Stomach smooth muscle (tissue), 2 donors: ENCODE results near the gene MFAP3.

Source experiments
- H3K27ac ChIP-seq: one replicate; pipeline ENCODE4 v1.7.0; 2013; ENCODE audit warnings: mild to moderate bottlenecking, low read length, inconsistent platforms
- H3K27me3 ChIP-seq, 2 donors: one replicate each; pipeline ENCODE4 v1.7.0; 2013; ENCODE audit warnings: low read length in 2 of 2; ENCODE audit not compliant: insufficient read depth in 2 of 2, control insufficient read depth in 1 of 2
- H3K36me3 ChIP-seq, 2 donors: one replicate each; pipeline ENCODE4 v1.7.0; 2013; ENCODE audit warnings: low read length in 2 of 2; ENCODE audit not compliant: control insufficient read depth in 2 of 2, insufficient read depth in 2 of 2
- H3K4me1 ChIP-seq: one replicate; pipeline ENCODE4 v1.7.0; 2013; ENCODE audit warnings: low read length; ENCODE audit not compliant: control insufficient read depth, insufficient read depth
- H3K4me3 ChIP-seq, 2 donors: one replicate each; pipeline ENCODE4 v1.7.0; 2013; ENCODE audit warnings: low read length in 2 of 2
- H3K9ac ChIP-seq, 2 donors: one replicate each; pipeline ENCODE4 v1.7.0; 2013; ENCODE audit warnings: low read length in 2 of 2, mild to moderate bottlenecking in 1 of 2
- H3K9me3 ChIP-seq, 2 donors: one replicate each; pipeline ENCODE4 v1.7.0; 2013; ENCODE audit warnings: low read length in 2 of 2; ENCODE audit not compliant: control insufficient read depth in 2 of 2
- donor health status: healthy.
- donor health status: Pancreatic carcinoma.

MFAP3 gene

GRCh38 chr5:154072414-154073171 lies 33.8 kb downstream of the MFAP3 start:
- Histone ChIP-seq H3K9ac (peak overlapping the region; percentile 41 to 58), H3K9me3 (no peaks in the 10 kb centered on the region), H3K4me1 (peaks cover 4% of the 10 kb centered on the region), H3K27me3 (no peaks in the 10 kb centered on the region), H3K4me3 (peak overlapping the region in 1 of 2 donors; percentile 58), H3K36me3 (no peaks in the 10 kb centered on the region), H3K27ac (no peak overlapping the region)

GRCh38 chr5:154076240-154076922 lies 37.6 kb downstream of the MFAP3 start:
- Histone ChIP-seq H3K9me3 (no peaks in the 10 kb centered on the region), H3K9ac (no peak overlapping the region), H3K36me3 (no peaks in the 10 kb centered on the region), H3K27ac (no peak overlapping the region), H3K27me3 (no peaks in the 10 kb centered on the region), H3K4me1 (peaks cover 4% of the 10 kb centered on the region), H3K4me3 (no peak overlapping the region)

GRCh38 chr5:154077696-154078095 lies 38.9 kb downstream of the MFAP3 start:
- no peak overlapping the region for H3K9ac ChIP-seq
- no peak overlapping the region for H3K4me3 ChIP-seq
- no peaks in the 10 kb centered on the region for H3K27me3 ChIP-seq
- H3K4me1 ChIP-seq = no peaks in the 10 kb centered on the region
- no peaks in the 10 kb centered on the region for H3K36me3 ChIP-seq
- no peaks in the 10 kb centered on the region for H3K9me3 ChIP-seq
- no peak overlapping the region for H3K27ac ChIP-seq

GRCh38 chr5:154078272-154078671 lies 39.5 kb downstream of the MFAP3 start:
- no peak overlapping the region for H3K4me3 ChIP-seq
- H3K9me3 ChIP-seq = no peaks in the 10 kb centered on the region
- no peaks in the 10 kb centered on the region for H3K36me3 ChIP-seq
- H3K9ac ChIP-seq = no peak overlapping the region
- no peaks in the 10 kb centered on the region for H3K4me1 ChIP-seq
- no peaks in the 10 kb centered on the region for H3K27me3 ChIP-seq
- no peak overlapping the region for H3K27ac ChIP-seq

- Histone ChIP-seq H3K4me1 (no peaks in the 10 kb centered on the region), H3K27me3 (no peaks in the 10 kb centered on the region), H3K27ac (no peak overlapping the region), H3K9me3 (no peaks in the 10 kb centered on the region), H3K9ac (no peak overlapping the region), H3K36me3 (no peaks in the 10 kb centered on the region), H3K4me3 (no peak overlapping the region)
These were observed 42.5 kb downstream of the MFAP3 start for GRCh38 chr5:154081246-154081645.

GRCh38 chr5:154084062-154084639 lies 45.4 kb downstream of the MFAP3 start:
- Histone ChIP-seq H3K9me3 (no peaks in the 10 kb centered on the region), H3K27me3 (no peaks in the 10 kb centered on the region), H3K4me3 (no peak overlapping the region), H3K9ac (no peak overlapping the region), H3K4me1 (no peaks in the 10 kb centered on the region), H3K36me3 (no peaks in the 10 kb centered on the region), H3K27ac (no peak overlapping the region)

GRCh38 chr5:154086146-154086545 lies 47.4 kb downstream of the MFAP3 start:
- Histone ChIP-seq H3K27ac (no peak overlapping the region), H3K9me3 (no peaks in the 10 kb centered on the region), H3K27me3 (no peaks in the 10 kb centered on the region), H3K4me3 (no peak overlapping the region), H3K4me1 (no peaks in the 10 kb centered on the region), H3K9ac (no peak overlapping the region), H3K36me3 (no peaks in the 10 kb centered on the region)

GRCh38 chr5:154086641-154087040 lies 47.9 kb downstream of the MFAP3 start:
- Histone ChIP-seq H3K9ac (no peak overlapping the region), H3K4me3 (no peak overlapping the region), H3K27me3 (no peaks in the 10 kb centered on the region), H3K9me3 (no peaks in the 10 kb centered on the region), H3K4me1 (no peaks in the 10 kb centered on the region), H3K27ac (no peak overlapping the region), H3K36me3 (no peaks in the 10 kb centered on the region)

GRCh38 chr5:154087260-154087659 lies 48.5 kb downstream of the MFAP3 start:
- Histone ChIP-seq H3K9me3 (no peaks in the 10 kb centered on the region), H3K27ac (no peak overlapping the region), H3K9ac (no peak overlapping the region), H3K4me3 (no peak overlapping the region), H3K27me3 (no peaks in the 10 kb centered on the region), H3K4me1 (no peaks in the 10 kb centered on the region), H3K36me3 (no peaks in the 10 kb centered on the region)

- H3K4me1 ChIP-seq = no peaks in the 10 kb centered on the region
- H3K9ac ChIP-seq = no peak overlapping the region
- H3K9me3 ChIP-seq = no peaks in the 10 kb centered on the region
- no peaks in the 10 kb centered on the region for H3K36me3 ChIP-seq
- no peaks in the 10 kb centered on the region for H3K27me3 ChIP-seq
- H3K27ac ChIP-seq = no peak overlapping the region
- no peak overlapping the region for H3K4me3 ChIP-seq
These were observed 50.0 kb downstream of the MFAP3 start for GRCh38 chr5:154088801-154089200.

- no peak overlapping the region for H3K4me3 ChIP-seq
- H3K36me3 ChIP-seq = no peaks in the 10 kb centered on the region
- H3K9me3 ChIP-seq = no peaks in the 10 kb centered on the region
- H3K27ac ChIP-seq = no peak overlapping the region
- H3K4me1 ChIP-seq = no peaks in the 10 kb centered on the region
- no peaks in the 10 kb centered on the region for H3K27me3 ChIP-seq
- H3K9ac ChIP-seq = no peak overlapping the region
These were observed 51.9 kb downstream of the MFAP3 start for GRCh38 chr5:154090656-154091055.
